CD4-positive, alpha-beta T cell treated with Interleukin-6 at 100 ng/mL for 8 hours (primary cell): ENCODE data around the gene NEU1.
"Not testable (repeated sequence)": the region's sequence is repeated elsewhere in the genome, so short reads cannot be mapped to it uniquely, and the experiment has no call there.

Experiments used
- DNase-seq: peaks from one replicate; pipeline ENCODE4 v3.0.0-alpha.2; 2020; ENCODE audit warnings: mixed read lengths, low spot score

The NEU1 gene

GRCh38 chr6:31838968-31839367, 23.7 kb downstream of the NEU1 start:
- no peak for DNase-seq

- DNase-seq, result not testable (repeated sequence)
These were observed 24.5 kb downstream of the NEU1 start for GRCh38 chr6:31838114-31838553.

- DNase-seq, result no peak
These were observed 25.1 kb downstream of the NEU1 start for GRCh38 chr6:31837369-31838113.

- DNase-seq, result no peak
These were observed 25.9 kb downstream of the NEU1 start for GRCh38 chr6:31836474-31837368.

GRCh38 chr6:31836047-31836473, 26.6 kb downstream of the NEU1 start:
- no peak for DNase-seq

GRCh38 chr6:31834367-31835250, 28.0 kb downstream of the NEU1 start:
- peak; percentile 69 for DNase-seq

- DNase-seq, result no peak
These were observed 31.0 kb downstream of the NEU1 start for GRCh38 chr6:31831350-31832215.

GRCh38 chr6:31830886-31831335, 31.7 kb downstream of the NEU1 start:
- DNase-seq, result no peak

GRCh38 chr6:31829633-31830283, 32.9 kb downstream of the NEU1 start:
- DNase-seq, result peak; percentile 48

- DNase-seq, result peak; percentile 93
These were observed 35.1 kb downstream of the NEU1 start, which contains the start of gene HSPA1B for GRCh38 chr6:31827286-31828079. Gene HSPA1B (plus strand): TSS chr6:31827738. CDS start chr6:31827951, 213 bp downstream.

- DNase-seq, result no peak
These were observed 35.8 kb downstream of the NEU1 start for GRCh38 chr6:31826793-31827285.

GRCh38 chr6:31825553-31825952, 37.1 kb downstream of the NEU1 start:
- no peak for DNase-seq

- not testable (repeated sequence) for DNase-seq
These were observed 38.9 kb downstream of the NEU1 start for GRCh38 chr6:31823592-31824196.

- DNase-seq, result peak; percentile 71
These were observed 40.4 kb downstream of the NEU1 start for GRCh38 chr6:31822036-31822821.

- peak; percentile 19 for DNase-seq
These were observed 41.2 kb downstream of the NEU1 start for GRCh38 chr6:31821301-31822035.

GRCh38 chr6:31820399-31820798, 42.2 kb downstream of the NEU1 start:
- DNase-seq, result not testable (repeated sequence)

- DNase-seq, result no peak
These were observed 42.7 kb downstream of the NEU1 start for GRCh38 chr6:31819871-31820299.
